ENCODE data around the gene DNAJC21. TPM values are rescaled to one million over a fixed set of nuclear protein-coding genes. Genes with fewer than 3 reads are reported as not detected.

Gene DNAJC21
- total RNA-seq, 1 donor from 2014 or later: 30.5 TPM

- Histone ChIP-seq H3K27me3 (no peaks in the 10 kb centered on the region), H3K4me1 (no peaks in the 10 kb centered on the region), H3K27ac (no peak overlapping the region), H3K36me3 (no peaks in the 10 kb centered on the region), H3K9me3 (no peaks in the 10 kb centered on the region), H3K4me3 (no peak overlapping the region)
- intact Hi-C loops (cut with DNase I): no loop called here
- no peak for DNase-seq (ENCODE audit: low spot score in 2 of 2)
- TF ChIP-seq CTCF (IDR thresholded peaks at IDR 0.05): no peak
These were observed 74.8 kb downstream of the DNAJC21 start for GRCh38 chr5:35004200-35004599.

GRCh38 chr5:35004771-35005170 is 75.4 kb downstream of the DNAJC21 start:
- intact Hi-C loops (cut with DNase I): no loop called here
- H3K9me3 ChIP-seq: no peaks in the 10 kb centered on the region
- no peak overlapping the region for H3K4me3 ChIP-seq
- H3K4me1 ChIP-seq: no peaks in the 10 kb centered on the region
- no peak overlapping the region for H3K27ac ChIP-seq
- DNase-seq (ENCODE audit: low spot score in 2 of 2): no peak
- H3K27me3 ChIP-seq: no peaks in the 10 kb centered on the region
- no peaks in the 10 kb centered on the region for H3K36me3 ChIP-seq
- no peak for TF ChIP-seq CTCF (IDR thresholded peaks at IDR 0.05)

Other genes starting within 250 kb of the DNAJC21 start
- not detected for gene TTC23L, start 90.4 kb upstream of the DNAJC21 start, total RNA-seq
- gene RAD1, start 14.1 kb upstream of the DNAJC21 start, total RNA-seq: 2.0 TPM
- gene BRIX1, start 13.8 kb upstream of the DNAJC21 start, total RNA-seq: 8.5 TPM
- gene AGXT2, start 118.4 kb downstream of the DNAJC21 start, total RNA-seq: not detected

Data from ascending aorta (tissue), 2 donors.